HT-29 (cell line): ENCODE results near the gene ZEB2. TPM values are rescaled to one million over a fixed set of nuclear protein-coding genes. Genes with fewer than 3 reads are reported as not detected.
A peak's percentile ranks its signal among the peaks of the same experiment; 100 is the strongest.
"Not testable (repeated sequence)": the region's sequence is repeated elsewhere in the genome, so short reads cannot be mapped to it uniquely, and the experiment has no call there.

ENCODE experiments used
- DNase-seq: peaks from one replicate; pipeline ENCODE4 v3.0.0-alpha.2; 2015; ENCODE audit warnings: low spot score
- total RNA-seq: library from RNA; depleted of rRNA; stranded (reverse); fragments of >200 nt; shearing (Covaris generic); gene quantifications from 2 replicates; pipeline ENCODE4 v1.2.3, GENCODE V29; 2014

Gene ZEB2
- total RNA-seq, 1 experiment from 2014 or later, result not detected

GRCh38 chr2:144385381-144385780 is 134.5 kb downstream of the ZEB2 start:
- no peak for DNase-seq

- no peak for DNase-seq
These were observed 136.3 kb downstream of the ZEB2 start for GRCh38 chr2:144383571-144384100.

- DNase-seq, result no peak
These were observed 137.1 kb downstream of the ZEB2 start for GRCh38 chr2:144382849-144383248.

GRCh38 chr2:144381716-144382115 is 138.2 kb downstream of the ZEB2 start:
- DNase-seq, result no peak

GRCh38 chr2:144379851-144380311 is 140.0 kb downstream of the ZEB2 start:
- no peak for DNase-seq

- DNase-seq, result no peak
These were observed 141.4 kb downstream of the ZEB2 start for GRCh38 chr2:144378551-144378950.

- no peak for DNase-seq
These were observed 142.0 kb downstream of the ZEB2 start for GRCh38 chr2:144377914-144378313.

GRCh38 chr2:144376926-144377325 is 143.0 kb downstream of the ZEB2 start:
- DNase-seq, result no peak

- no peak for DNase-seq
These were observed 143.5 kb downstream of the ZEB2 start for GRCh38 chr2:144376460-144376859.

- no peak for DNase-seq
These were observed 145.7 kb downstream of the ZEB2 start for GRCh38 chr2:144374163-144374661.

GRCh38 chr2:144372410-144373080 is 147.4 kb downstream of the ZEB2 start:
- DNase-seq, result no peak

- peak; percentile 20 for DNase-seq
These were observed 148.9 kb downstream of the ZEB2 start for GRCh38 chr2:144370937-144371584.

- DNase-seq, result no peak
These were observed 150.5 kb downstream of the ZEB2 start for GRCh38 chr2:144369416-144369815.

- no peak for DNase-seq
These were observed 153.0 kb downstream of the ZEB2 start for GRCh38 chr2:144366825-144367429.

- no peak for DNase-seq
These were observed 154.8 kb downstream of the ZEB2 start for GRCh38 chr2:144364944-144365738.

GRCh38 chr2:144364247-144364646 is 155.7 kb downstream of the ZEB2 start:
- not testable (repeated sequence) for DNase-seq

- no peak for DNase-seq
These were observed 157.5 kb downstream of the ZEB2 start for GRCh38 chr2:144362401-144362800.

GRCh38 chr2:144361742-144362141 is 158.2 kb downstream of the ZEB2 start:
- no peak for DNase-seq

GRCh38 chr2:144359684-144360083 is 160.2 kb downstream of the ZEB2 start:
- no peak for DNase-seq

- no peak for DNase-seq
These were observed 160.9 kb downstream of the ZEB2 start for GRCh38 chr2:144358979-144359541.

- DNase-seq, result no peak
These were observed 161.4 kb downstream of the ZEB2 start for GRCh38 chr2:144358374-144358964.
